ENCODE results near the gene CHKA.

The CHKA gene

GRCh38 chr11:68044145-68044813 lies 76.9 kb downstream of the CHKA start:
- no peak for DNase-seq (ENCODE audit: low read depth)

GRCh38 chr11:68043349-68044144 lies 77.6 kb downstream of the CHKA start:
- DNase-seq (ENCODE audit: low read depth), result no peak

GRCh38 chr11:68043029-68043348 lies 78.2 kb downstream of the CHKA start:
- no peak for DNase-seq (ENCODE audit: low read depth)

- DNase-seq (ENCODE audit: low read depth), result no peak
Measured at GRCh38 chr11:68042219-68043028, 78.8 kb downstream of the CHKA start.

GRCh38 chr11:68041617-68042218 lies 79.5 kb downstream of the CHKA start:
- DNase-seq (ENCODE audit: low read depth), result no peak

GRCh38 chr11:68040957-68041591 lies 80.1 kb downstream of the CHKA start:
- DNase-seq (ENCODE audit: low read depth), result no peak

- no peak for DNase-seq (ENCODE audit: low read depth)
Measured at GRCh38 chr11:68040101-68040956, 80.9 kb downstream of the CHKA start.

GRCh38 chr11:68039526-68040086 lies 81.6 kb downstream of the CHKA start:
- no peak for DNase-seq (ENCODE audit: low read depth)

- peak; percentile 35 for DNase-seq (ENCODE audit: low read depth)
Measured at GRCh38 chr11:68038718-68039525, 82.3 kb downstream of the CHKA start, which contains the start of gene TCIRG1. TSS of gene TCIRG1 (plus strand) at chr11:68039025. CDS start at chr11:68041272, 2,247 bp downstream.

- DNase-seq (ENCODE audit: low read depth), result no peak
Measured at GRCh38 chr11:68038226-68038717, 82.9 kb downstream of the CHKA start.

GRCh38 chr11:68037411-68038225 lies 83.6 kb downstream of the CHKA start:
- no peak for DNase-seq (ENCODE audit: low read depth)

GRCh38 chr11:68036717-68037239 lies 84.4 kb downstream of the CHKA start:
- DNase-seq (ENCODE audit: low read depth), result no peak

GRCh38 chr11:68036141-68036716 lies 85.0 kb downstream of the CHKA start:
- DNase-seq (ENCODE audit: low read depth), result no peak

- no peak for DNase-seq (ENCODE audit: low read depth)
Measured at GRCh38 chr11:68035266-68035876, 85.8 kb downstream of the CHKA start.

GRCh38 chr11:68033708-68034045 lies 87.5 kb downstream of the CHKA start:
- no peak for DNase-seq (ENCODE audit: low read depth)

- no peak for DNase-seq (ENCODE audit: low read depth)
Measured at GRCh38 chr11:68032997-68033707, 88.0 kb downstream of the CHKA start.

GRCh38 chr11:68032003-68032402 lies 89.2 kb downstream of the CHKA start:
- DNase-seq (ENCODE audit: low read depth), result no peak

Data from T-helper 22 cell (primary cell).